A673 (cell line): ENCODE data around the gene STMN3. TPM values are rescaled to one million over a fixed set of nuclear protein-coding genes. Genes with fewer than 3 reads are reported as not detected.

Source experiments
- BruUV-seq: library from RNA; stranded (reverse); fragments of 400-500 nt; replicated peaks from 2 replicates; lab custom pipeline; 2021; lab: Mats Ljungman, UMichigan
- CTCF ChIA-PET: fragments of 300-600 bp; sonication (Branson Sonifier 250); formaldehyde crosslinking; loops from one replicate; lab custom pipeline; 2022; ENCODE audit warnings: antibody characterized with exemption; lab: Charles Lee
- POLR2A ChIA-PET: fragments of 300-600 bp; sonication (Branson Sonifier 250); formaldehyde crosslinking; loops from one replicate; lab custom pipeline; 2022; ENCODE audit warnings: antibody characterized with exemption; ENCODE audit not compliant: low non-redundant PET; lab: Charles Lee
- DNase-seq: peaks from one replicate; pipeline ENCODE4 v3.0.0-alpha.2; 2015; ENCODE audit warnings: low spot score
- H3K27ac ChIP-seq: fragments of 200-600 bp; sonication (generic); 2 replicates; pipeline ENCODE4 v1.5.1; 2016; ENCODE audit warnings: mixed run types, low read depth, mild to moderate bottlenecking, mixed read lengths, antibody characterized with exemption, low read length; ENCODE audit not compliant: poor library complexity, severe bottlenecking
- H3K27me3 ChIP-seq: fragments of 200-600 bp; sonication (generic); replicated peaks from 2 replicates; pipeline ENCODE4 v1.6.1; 2017; ENCODE audit warnings: mixed run types, low read depth, mild to moderate bottlenecking, mixed read lengths, antibody characterized with exemption, low read length; ENCODE audit not compliant: insufficient read depth, poor library complexity
- H3K36me3 ChIP-seq: fragments of 200-600 bp; sonication (generic); 2 replicates; pipeline ENCODE4 v1.6.1; 2016; ENCODE audit warnings: mixed run types, mild to moderate bottlenecking, mixed read lengths, antibody characterized with exemption, low read length; ENCODE audit not compliant: insufficient read depth, poor library complexity, severe bottlenecking
- H3K4me1 ChIP-seq: fragments of 200-600 bp; sonication (generic); 2 replicates; pipeline ENCODE4 v1.6.1; 2017; ENCODE audit warnings: mixed run types, mild to moderate bottlenecking, mixed read lengths, antibody characterized with exemption, low read length; ENCODE audit not compliant: insufficient read depth, poor library complexity, severe bottlenecking
- H3K4me3 ChIP-seq: fragments of 200-600 bp; sonication (generic); 2 replicates; pipeline ENCODE4 v1.5.1; 2016; ENCODE audit warnings: low read depth, mixed run types, mild to moderate bottlenecking, mixed read lengths, low read length; ENCODE audit not compliant: poor library complexity, severe bottlenecking
- H3K9me3 ChIP-seq: fragments of 200-600 bp; sonication (generic); 2 replicates; pipeline ENCODE4 v1.6.1; 2016; ENCODE audit warnings: mixed run types, low read depth, mild to moderate bottlenecking, mixed read lengths, antibody characterized with exemption, low read length; ENCODE audit not compliant: poor library complexity, severe bottlenecking
- CTCF ChIP-seq: fragments of 300-800, 200-600 bp; sonication (generic); conservative IDR thresholded peaks from 2 replicates; pipeline ENCODE4 v1.5.1; 2017; ENCODE audit warnings: low read depth, mild to moderate bottlenecking, antibody characterized with exemption, low read length, moderate library complexity, mixed read lengths
- EZH2 ChIP-seq: fragments of 200-600 bp; sonication (generic); IDR thresholded peaks from 2 replicates; pipeline ENCODE4 v1.6.1; 2017; ENCODE audit warnings: borderline replicate concordance, low read depth, mild to moderate bottlenecking, mixed read lengths, antibody characterized with exemption, low read length; ENCODE audit not compliant: poor library complexity, severe bottlenecking
- intact Hi-C: fragments of 100-400 bp; cut with micrococcal nuclease; formaldehyde crosslinking; loops from one replicate; pipeline ENCODE4 v1.10.0; 2022; ENCODE audit not compliant: unreplicated experiment
- total RNA-seq: library from RNA; stranded (reverse); gene quantifications from 2 replicates; pipeline ENCODE4 v1.2.3, GENCODE V29; 2021

Gene STMN3
- total RNA-seq, 1 experiment from 2014 or later, result 115 TPM

- no peaks in the 10 kb centered on the region for H3K27me3 ChIP-seq
- no peaks in the 10 kb centered on the region for H3K9me3 ChIP-seq
- intact Hi-C loops, result no loop called here
- no TSS peak for BruUV-seq
- ChIA-PET CTCF (no interaction called here), POLR2A (no interaction called here)
- peaks cover 9% of the 10 kb centered on the region for H3K4me1 ChIP-seq
- H3K36me3 ChIP-seq, result peaks cover 3% of the 10 kb centered on the region
- no peak overlapping the region for H3K27ac ChIP-seq
- no peak for DNase-seq
- H3K4me3 ChIP-seq, result no peak overlapping the region
- TF ChIP-seq CTCF, result no peak
Observed at GRCh38 chr20:63640086-63640485, 13.1 kb downstream of the STMN3 start.

GRCh38 chr20:63639093-63639975 is 13.9 kb downstream of the STMN3 start:
- intact Hi-C loops, result no loop called here
- Histone ChIP-seq H3K4me1 (peaks cover 9% of the 10 kb centered on the region), H3K36me3 (peaks cover 3% of the 10 kb centered on the region), H3K4me3 (no peak overlapping the region), H3K9me3 (no peaks in the 10 kb centered on the region), H3K27ac (no peak overlapping the region), H3K27me3 (no peaks in the 10 kb centered on the region)
- ChIA-PET POLR2A (no interaction called here), CTCF (no interaction called here)
- no peak for DNase-seq
- no TSS peak for BruUV-seq
- no peak for TF ChIP-seq EZH2
- no peak for TF ChIP-seq CTCF

GRCh38 chr20:63636752-63637628 is 16.2 kb downstream of the STMN3 start:
- intact Hi-C loops, result no loop called here
- TF ChIP-seq CTCF (no peak), EZH2 (no peak)
- no TSS peak for BruUV-seq
- Histone ChIP-seq H3K4me3 (no peak overlapping the region), H3K4me1 (no peaks in the 10 kb centered on the region), H3K27ac (no peak overlapping the region), H3K36me3 (peaks cover 3% of the 10 kb centered on the region), H3K9me3 (no peaks in the 10 kb centered on the region), H3K27me3 (no peaks in the 10 kb centered on the region)
- DNase-seq, result no peak
- ChIA-PET CTCF (no interaction called here), POLR2A (no interaction called here)
